ENCODE data around the gene ZCCHC24. TPM values are rescaled to one million over a fixed set of nuclear protein-coding genes. Genes with fewer than 3 reads are reported as not detected.

ZCCHC24 gene
- total RNA-seq, 1 experiment from 2014 or later: 6.0 TPM

GRCh38 chr10:79347894-79348639, 97.4 kb downstream of the ZCCHC24 start:
- Histone ChIP-seq H3K9me2 (ENCODE audit: insufficient read depth) (no peaks in the 10 kb centered on the region), H3K79me2 (ENCODE audit: low read depth) (peaks cover 54% of the 10 kb centered on the region), H3K36me3 (ENCODE audit: low read depth) (peaks cover 44% of the 10 kb centered on the region), H3K4me2 (peak overlapping the region; percentile 88), H3F3A (ENCODE audit: insufficient read depth, low read depth) (peaks cover 24% of the 10 kb centered on the region; the same call in 1 of the 2 replicates), H3K27ac (peak overlapping the region; percentile 87), H3K9me3 (ENCODE audit: insufficient read depth, low read depth) (no peaks in the 10 kb centered on the region), H3K4me3 (peak overlapping the region; percentile 87), H3K4me1 (replicated peaks; ENCODE audit: insufficient read depth) (peaks cover 27% of the 10 kb centered on the region), H2AFZ (peak overlapping the region; percentile 84), H4K20me1 (ENCODE audit: insufficient read depth) (peaks cover 48% of the 10 kb centered on the region), H3K27me3 (ENCODE audit: insufficient read depth, low read depth) (no peaks in the 10 kb centered on the region)
- intact Hi-C loops (cut with micrococcal nuclease; ENCODE audit: unreplicated experiment): loop anchor here (1.0 to 2.0 kb wide), 2 partner anchors 27 to 49 kb away; no protein-coding TSS in a partner anchor
- TF ChIP-seq CTCF (conservative IDR thresholded peaks at IDR 0.05) (no peak), EZH2 (IDR thresholded peaks at IDR 0.05; ENCODE audit: low read depth) (no peak)
- POLR2A ChIA-PET (ENCODE audit: unreplicated experiment): interaction anchor here (0.7 kb wide), 1 partner anchor 109 kb away, joined by 4 read pairs; no protein-coding TSS in a partner anchor
- CTCF ChIA-PET: interaction anchor here (0.6 kb wide), 1 partner anchor 154 kb away, joined by 3 read pairs; no protein-coding TSS in a partner anchor
- BruUV-seq (replicated peaks): no TSS peak
- DNase-seq: peak in 1 of 2 experiments; percentile 50

GRCh38 chr10:79347226-79347893, 98.1 kb downstream of the ZCCHC24 start, which contains the start of gene PPIF:
TSS of gene PPIF (plus strand) at chr10:79347469. CDS start at chr10:79347549, 80 bp downstream.
- intact Hi-C loops (cut with micrococcal nuclease; ENCODE audit: unreplicated experiment): loop anchor here (1.0 to 2.0 kb wide), 2 partner anchors 26 to 49 kb away; no protein-coding TSS in a partner anchor

More at GRCh38 chr10:79347226-79347893, 98.1 kb downstream of the ZCCHC24 start, which contains the start of gene PPIF:
- Histone ChIP-seq H3K9me3 (ENCODE audit: insufficient read depth, low read depth) (no peaks in the 10 kb centered on the region), H3K9me2 (ENCODE audit: insufficient read depth) (no peaks in the 10 kb centered on the region), H3K4me3 (peak within 1 kb of the TSS; percentile 87), H3K4me1 (replicated peaks; ENCODE audit: insufficient read depth) (peaks cover 29% of the 10 kb centered on the region), H2AFZ (peak within 1 kb of the TSS; percentile 84), H3K36me3 (ENCODE audit: low read depth) (peaks cover 37% of the 10 kb centered on the region), H3K27ac (peak within 1 kb of the TSS; percentile 87), H3F3A (ENCODE audit: insufficient read depth, low read depth) (peaks cover 17% of the 10 kb centered on the region; the same call in 1 of the 2 replicates), H3K4me2 (peak within 1 kb of the TSS; percentile 88), H4K20me1 (ENCODE audit: insufficient read depth) (peaks cover 41% of the 10 kb centered on the region), H3K79me2 (ENCODE audit: low read depth) (peaks cover 47% of the 10 kb centered on the region), H3K27me3 (ENCODE audit: insufficient read depth, low read depth) (no peaks in the 10 kb centered on the region)
- ChIA-PET POLR2A (ENCODE audit: unreplicated experiment) (interaction anchor here (0.5 to 0.7 kb wide), 3 partner anchors 24 to 108 kb away, joined by 3 to 4 read pairs (median 3); no protein-coding TSS in a partner anchor), CTCF (no interaction called here)
- no TSS peak for BruUV-seq (replicated peaks)
- peak; percentile 76 to 97 for DNase-seq
- TF ChIP-seq CTCF (conservative IDR thresholded peaks at IDR 0.05): peak; percentile 98
- no peak for TF ChIP-seq EZH2 (IDR thresholded peaks at IDR 0.05; ENCODE audit: low read depth)

Data from PC-9 (cell line).